ENCODE measurements around the gene VBP1.
"Not testable (repeated sequence)": the region's sequence is repeated elsewhere in the genome, so short reads cannot be mapped to it uniquely, and the experiment has no call there.

The VBP1 gene

DNA sequence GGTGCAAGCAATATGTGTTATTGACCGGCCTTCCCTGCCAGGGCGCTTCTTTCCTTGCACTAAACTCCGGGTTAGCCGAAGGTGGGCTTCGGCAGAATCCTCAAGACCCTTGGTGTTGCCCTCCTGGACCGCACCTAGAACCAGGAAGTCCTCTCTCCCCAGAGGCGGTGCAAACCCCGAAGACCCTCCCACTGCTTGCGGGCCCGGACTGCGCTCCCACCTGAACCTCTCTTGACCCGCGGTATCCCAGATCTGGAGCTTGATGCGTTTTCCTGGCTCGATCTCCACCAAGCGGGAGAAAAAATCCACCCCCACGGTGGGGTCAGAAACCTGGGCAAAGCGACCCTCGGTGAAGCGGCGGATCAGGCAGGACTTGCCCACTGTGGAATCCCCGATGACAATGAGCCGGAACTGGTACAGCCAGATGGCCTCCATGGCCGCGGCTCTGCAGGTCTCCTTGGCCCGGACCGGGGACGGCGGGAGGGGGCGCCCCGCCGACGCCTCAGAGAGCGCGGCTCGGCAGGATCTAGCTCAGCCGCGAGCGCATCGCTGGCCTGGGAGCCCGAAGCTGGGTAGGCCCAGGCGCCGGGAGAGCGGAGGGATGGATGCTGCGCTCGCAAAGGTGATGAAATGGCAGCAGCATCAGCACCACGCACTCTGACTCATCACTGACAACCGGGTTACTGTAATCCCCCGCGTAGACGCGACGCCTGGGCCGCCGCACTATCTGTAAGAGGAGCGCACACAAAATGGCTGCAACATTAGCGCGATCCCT is 47.8 kb downstream of the VBP1 start, which contains the start of gene RAB39B:
Gene RAB39B, minus strand, starts transcription at position 638 of the 775 bp plus-strand sequence. Its CDS starts 203 bp downstream, at position 435.
- no peaks in the 10 kb centered on the region for H3K9me3 ChIP-seq (ENCODE audit: control insufficient read depth in 2 of 2, low read length in 2 of 2)
- H3K36me3 ChIP-seq (ENCODE audit: control insufficient read depth in 2 of 2, insufficient read depth in 2 of 2, low read length in 2 of 2) = no peaks in the 10 kb centered on the region
- peaks cover 5% of the 10 kb centered on the region for H3K4me1 ChIP-seq (ENCODE audit: control insufficient read depth, insufficient read depth, low read length)
- peak within 1 kb of the TSS; percentile 31 to 66 for H3K4me3 ChIP-seq (ENCODE audit: low read length in 2 of 2)
- no peak within 1 kb of the TSS for H3K27ac ChIP-seq (ENCODE audit: low read length)
- H3K27me3 ChIP-seq (ENCODE audit: control insufficient read depth in 1 of 2, insufficient read depth in 2 of 2, low read length in 2 of 2) = no peaks in the 10 kb centered on the region
- no peak within 1 kb of the TSS for H3K9ac ChIP-seq (ENCODE audit: low read length in 2 of 2)

DNA sequence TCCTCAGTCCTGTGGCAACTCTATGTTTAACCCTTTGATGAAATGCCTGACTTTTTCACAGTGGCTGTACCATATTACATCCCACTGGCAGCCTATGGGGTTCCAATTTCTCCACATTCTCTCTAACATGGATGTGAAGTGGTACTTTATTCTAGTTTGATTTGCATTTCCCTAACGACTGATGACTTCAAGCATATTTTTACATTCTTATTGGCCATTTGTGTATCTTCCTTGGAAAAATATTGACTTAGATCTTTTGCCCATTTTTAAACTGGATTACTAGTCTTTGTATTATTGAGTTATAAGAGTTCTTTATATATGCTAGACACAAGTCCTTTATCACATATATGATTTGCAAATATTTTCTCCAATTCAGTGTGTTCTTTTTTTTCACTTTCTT is 50.2 kb downstream of the VBP1 start:
- no peaks in the 10 kb centered on the region for H3K36me3 ChIP-seq (ENCODE audit: control insufficient read depth in 2 of 2, insufficient read depth in 2 of 2, low read length in 2 of 2)
- no peak overlapping the region for H3K4me3 ChIP-seq (ENCODE audit: low read length in 2 of 2)

DNA sequence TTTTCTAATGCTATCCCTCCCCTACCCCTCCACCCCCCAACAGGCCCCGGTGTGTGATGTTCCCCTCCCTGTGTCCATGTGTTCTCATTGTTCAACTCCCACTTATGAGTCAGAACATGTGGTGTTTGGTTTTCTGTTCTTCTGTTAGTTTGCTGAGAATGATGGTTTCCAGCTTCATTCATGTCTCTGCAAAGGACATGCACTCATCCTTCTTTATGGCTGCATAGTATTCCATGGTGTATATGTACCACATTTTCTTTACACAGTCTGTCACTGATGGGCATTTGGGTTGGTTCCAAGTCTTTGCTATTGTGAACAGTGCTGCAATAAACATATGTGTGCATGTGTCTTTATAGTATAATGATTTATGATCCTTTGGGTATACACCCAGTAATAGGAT is 51.7 kb downstream of the VBP1 start:
- not testable (repeated sequence) for H3K27ac ChIP-seq (ENCODE audit: low read length); H3K4me3 ChIP-seq (ENCODE audit: low read length in 2 of 2); H3K36me3 ChIP-seq (ENCODE audit: control insufficient read depth in 2 of 2, insufficient read depth in 2 of 2, low read length in 2 of 2); H3K4me1 ChIP-seq (ENCODE audit: control insufficient read depth, insufficient read depth, low read length); H3K9me3 ChIP-seq (ENCODE audit: control insufficient read depth in 2 of 2, low read length in 2 of 2); H3K9ac ChIP-seq (ENCODE audit: low read length in 2 of 2); H3K27me3 ChIP-seq (ENCODE audit: control insufficient read depth in 1 of 2, insufficient read depth in 2 of 2, low read length in 2 of 2)

More for the DNA sequence above, 50.2 kb downstream of the VBP1 start:
- H3K9me3 ChIP-seq (ENCODE audit: control insufficient read depth in 2 of 2, low read length in 2 of 2) = no peaks in the 10 kb centered on the region
- H3K27me3 ChIP-seq (ENCODE audit: control insufficient read depth in 1 of 2, insufficient read depth in 2 of 2, low read length in 2 of 2) = no peaks in the 10 kb centered on the region
- H3K9ac ChIP-seq (ENCODE audit: low read length in 2 of 2) = no peak overlapping the region
- no peak overlapping the region for H3K27ac ChIP-seq (ENCODE audit: low read length)
- H3K4me1 ChIP-seq (ENCODE audit: control insufficient read depth, insufficient read depth, low read length) = peaks cover 5% of the 10 kb centered on the region

DNA sequence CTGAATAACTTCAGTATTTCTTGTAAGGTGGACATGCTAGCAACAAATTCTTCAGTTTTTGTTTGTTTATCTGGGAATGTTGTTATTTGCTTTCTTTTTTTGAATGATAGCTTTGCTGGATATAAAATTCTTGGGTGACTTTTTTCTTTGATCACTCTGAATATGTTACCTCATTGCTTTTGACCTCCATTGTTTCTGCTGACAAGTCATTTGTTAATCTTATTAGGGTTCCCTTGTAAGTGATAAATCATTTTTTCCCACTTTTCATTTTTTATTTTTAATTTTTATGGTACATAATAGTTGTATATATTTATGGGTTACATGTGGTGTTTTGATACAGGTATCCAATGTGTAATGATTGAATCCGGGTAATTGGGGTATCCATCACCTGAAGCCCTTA is 54.7 kb downstream of the VBP1 start:
- no peaks in the 10 kb centered on the region for H3K4me1 ChIP-seq (ENCODE audit: control insufficient read depth, insufficient read depth, low read length)
- no peaks in the 10 kb centered on the region for H3K27me3 ChIP-seq (ENCODE audit: control insufficient read depth in 1 of 2, insufficient read depth in 2 of 2, low read length in 2 of 2)
- no peaks in the 10 kb centered on the region for H3K36me3 ChIP-seq (ENCODE audit: control insufficient read depth in 2 of 2, insufficient read depth in 2 of 2, low read length in 2 of 2)
- H3K4me3 ChIP-seq (ENCODE audit: low read length in 2 of 2) = no peak overlapping the region
- H3K27ac ChIP-seq (ENCODE audit: low read length) = no peak overlapping the region
- no peaks in the 10 kb centered on the region for H3K9me3 ChIP-seq (ENCODE audit: control insufficient read depth in 2 of 2, low read length in 2 of 2)
- H3K9ac ChIP-seq (ENCODE audit: low read length in 2 of 2) = no peak overlapping the region

DNA sequence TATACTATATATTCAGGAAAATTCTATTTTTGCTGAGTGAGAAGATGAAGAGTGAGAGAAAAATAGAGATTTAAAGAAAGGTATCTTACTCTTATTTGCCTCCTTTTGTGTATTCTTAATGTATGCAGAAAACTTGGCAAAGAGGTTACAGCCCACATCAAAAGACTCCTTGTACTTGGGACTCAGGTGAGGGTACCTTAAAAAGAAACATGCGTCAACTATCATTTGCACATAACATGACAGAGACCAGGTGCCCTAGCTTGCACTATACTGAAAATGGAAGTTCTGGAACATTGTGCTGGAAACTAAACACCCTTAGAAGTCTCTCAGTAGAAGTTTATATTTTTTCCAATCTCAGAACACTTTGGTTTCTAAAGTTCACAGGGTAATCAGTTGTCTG is 63.6 kb downstream of the VBP1 start:
- Histone ChIP-seq H3K36me3 (ENCODE audit: control insufficient read depth in 2 of 2, insufficient read depth in 2 of 2, low read length in 2 of 2) (no peaks in the 10 kb centered on the region), H3K4me3 (ENCODE audit: low read length in 2 of 2) (no peak overlapping the region), H3K27ac (ENCODE audit: low read length) (no peak overlapping the region), H3K27me3 (ENCODE audit: control insufficient read depth in 1 of 2, insufficient read depth in 2 of 2, low read length in 2 of 2) (no peaks in the 10 kb centered on the region), H3K9ac (ENCODE audit: low read length in 2 of 2) (no peak overlapping the region), H3K9me3 (ENCODE audit: control insufficient read depth in 2 of 2, low read length in 2 of 2) (no peaks in the 10 kb centered on the region), H3K4me1 (ENCODE audit: control insufficient read depth, insufficient read depth, low read length) (no peaks in the 10 kb centered on the region)
